GM19099 (cell line): ENCODE results near the gene PKNOX2.

Experiments
- POLR2A ChIP-seq: IDR thresholded peaks from 3 replicates; pipeline ENCODE4 v1.6.1; 2011; ENCODE audit warnings: low read depth; ENCODE audit not compliant: insufficient read length; ENCODE audit errors: extremely low read depth

PKNOX2 gene

GRCh38 chr11:125325196-125325595 is 160.6 kb downstream of the PKNOX2 start:
- TF ChIP-seq POLR2A: no peak

- no peak for TF ChIP-seq POLR2A
These were observed 161.6 kb downstream of the PKNOX2 start for GRCh38 chr11:125326126-125326525.

- no peak for TF ChIP-seq POLR2A
These were observed 163.1 kb downstream of the PKNOX2 start for GRCh38 chr11:125327518-125328224.

GRCh38 chr11:125328225-125328580 is 163.7 kb downstream of the PKNOX2 start:
- no peak for TF ChIP-seq POLR2A

GRCh38 chr11:125329786-125330185 is 165.2 kb downstream of the PKNOX2 start:
- TF ChIP-seq POLR2A: no peak

- no peak for TF ChIP-seq POLR2A
These were observed 166.1 kb downstream of the PKNOX2 start for GRCh38 chr11:125330462-125331325.

GRCh38 chr11:125331357-125332035 is 166.9 kb downstream of the PKNOX2 start:
- TF ChIP-seq POLR2A: no peak

- TF ChIP-seq POLR2A: no peak
These were observed 168.3 kb downstream of the PKNOX2 start for GRCh38 chr11:125332821-125333220.

GRCh38 chr11:125333354-125334073 is 169.0 kb downstream of the PKNOX2 start:
- TF ChIP-seq POLR2A: no peak

- no peak for TF ChIP-seq POLR2A
These were observed 170.6 kb downstream of the PKNOX2 start for GRCh38 chr11:125335106-125335505.

- no peak for TF ChIP-seq POLR2A
These were observed 173.6 kb downstream of the PKNOX2 start for GRCh38 chr11:125337836-125338834.

GRCh38 chr11:125338886-125339811 is 174.6 kb downstream of the PKNOX2 start:
- no peak for TF ChIP-seq POLR2A

- TF ChIP-seq POLR2A: no peak
These were observed 177.1 kb downstream of the PKNOX2 start for GRCh38 chr11:125341676-125342075.
